ENCODE data around the gene OTUD3. TPM values are rescaled to one million over a fixed set of nuclear protein-coding genes. Genes with fewer than 3 reads are reported as not detected.

OTUD3 gene
- total RNA-seq, 1 donor from 2014 or later: 19.9 TPM

DNA sequence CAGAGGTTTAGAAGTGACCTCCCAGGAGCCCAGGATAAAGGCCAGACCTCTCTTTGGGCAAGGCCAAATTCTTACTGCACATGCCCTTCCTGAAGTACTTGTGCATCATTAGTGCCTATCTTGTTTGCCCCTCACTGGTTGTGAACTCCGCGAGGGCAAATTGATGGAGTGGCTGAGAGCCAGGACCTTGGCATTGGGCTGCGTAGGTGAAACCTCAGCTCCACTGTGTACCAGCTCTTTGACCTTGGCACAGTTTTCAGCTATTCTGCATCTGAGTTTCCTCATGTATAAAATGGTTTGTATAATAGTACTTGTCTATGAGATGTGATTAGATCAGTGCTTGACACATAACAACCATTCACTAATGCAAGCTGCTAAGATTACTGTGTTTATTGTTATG lies 11.5 kb downstream of the OTUD3 start:
- Mint-ChIP-seq H3K27ac (no peak overlapping the region), H3K9me3 (ENCODE audit: low read depth) (no peaks in the 10 kb centered on the region), H3K36me3 (ENCODE audit: insufficient read depth) (peaks cover 22% of the 10 kb centered on the region), H3K4me3 (ENCODE audit: low read depth) (no peak overlapping the region), H3K4me1 (ENCODE audit: low read depth) (peaks cover 8% of the 10 kb centered on the region), H3K27me3 (no peaks in the 10 kb centered on the region)
- no peak for DNase-seq (ENCODE audit: low spot score, unreplicated experiment)
- TF ChIP-seq, protein P1, sequence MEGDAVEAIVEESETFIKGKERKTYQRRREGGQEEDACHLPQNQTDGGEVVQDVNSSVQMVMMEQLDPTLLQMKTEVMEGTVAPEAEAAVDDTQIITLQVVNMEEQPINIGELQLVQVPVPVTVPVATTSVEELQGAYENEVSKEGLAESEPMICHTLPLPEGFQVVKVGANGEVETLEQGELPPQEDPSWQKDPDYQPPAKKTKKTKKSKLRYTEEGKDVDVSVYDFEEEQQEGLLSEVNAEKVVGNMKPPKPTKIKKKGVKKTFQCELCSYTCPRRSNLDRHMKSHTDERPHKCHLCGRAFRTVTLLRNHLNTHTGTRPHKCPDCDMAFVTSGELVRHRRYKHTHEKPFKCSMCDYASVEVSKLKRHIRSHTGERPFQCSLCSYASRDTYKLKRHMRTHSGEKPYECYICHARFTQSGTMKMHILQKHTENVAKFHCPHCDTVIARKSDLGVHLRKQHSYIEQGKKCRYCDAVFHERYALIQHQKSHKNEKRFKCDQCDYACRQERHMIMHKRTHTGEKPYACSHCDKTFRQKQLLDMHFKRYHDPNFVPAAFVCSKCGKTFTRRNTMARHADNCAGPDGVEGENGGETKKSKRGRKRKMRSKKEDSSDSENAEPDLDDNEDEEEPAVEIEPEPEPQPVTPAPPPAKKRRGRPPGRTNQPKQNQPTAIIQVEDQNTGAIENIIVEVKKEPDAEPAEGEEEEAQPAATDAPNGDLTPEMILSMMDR (IDR thresholded peaks at IDR 0.05; ENCODE audit: unreplicated experiment): no peak

GRCh38 chr1:19894218-19894617 lies 12.0 kb downstream of the OTUD3 start:
- Mint-ChIP-seq H3K36me3 (ENCODE audit: insufficient read depth) (peaks cover 27% of the 10 kb centered on the region), H3K4me3 (ENCODE audit: low read depth) (no peak overlapping the region), H3K9me3 (ENCODE audit: low read depth) (no peaks in the 10 kb centered on the region), H3K4me1 (ENCODE audit: low read depth) (peaks cover 8% of the 10 kb centered on the region), H3K27ac (no peak overlapping the region), H3K27me3 (no peaks in the 10 kb centered on the region)
- DNase-seq (ENCODE audit: low spot score, unreplicated experiment): no peak
- TF ChIP-seq, protein P1 (IDR thresholded peaks at IDR 0.05; ENCODE audit: unreplicated experiment): no peak

GRCh38 chr1:19901653-19902052 lies 19.5 kb downstream of the OTUD3 start:
- no peaks in the 10 kb centered on the region for H3K27me3 Mint-ChIP-seq
- H3K4me3 Mint-ChIP-seq (ENCODE audit: low read depth): no peak overlapping the region
- no peak overlapping the region for H3K27ac Mint-ChIP-seq
- no peaks in the 10 kb centered on the region for H3K9me3 Mint-ChIP-seq (ENCODE audit: low read depth)
- no peak for DNase-seq (ENCODE audit: low spot score, unreplicated experiment)
- TF ChIP-seq, protein P1 (IDR thresholded peaks at IDR 0.05; ENCODE audit: unreplicated experiment): no peak
- peaks cover 50% of the 10 kb centered on the region for H3K36me3 Mint-ChIP-seq (ENCODE audit: insufficient read depth)
- no peaks in the 10 kb centered on the region for H3K4me1 Mint-ChIP-seq (ENCODE audit: low read depth)

- no peak for DNase-seq (ENCODE audit: low spot score, unreplicated experiment)
- TF ChIP-seq, protein P1 (IDR thresholded peaks at IDR 0.05; ENCODE audit: unreplicated experiment): no peak
- no peak overlapping the region for H3K27ac Mint-ChIP-seq
- no peak overlapping the region for H3K4me3 Mint-ChIP-seq (ENCODE audit: low read depth)
- peaks cover 55% of the 10 kb centered on the region for H3K36me3 Mint-ChIP-seq (ENCODE audit: insufficient read depth)
- H3K4me1 Mint-ChIP-seq (ENCODE audit: low read depth): no peaks in the 10 kb centered on the region
- no peaks in the 10 kb centered on the region for H3K27me3 Mint-ChIP-seq
- H3K9me3 Mint-ChIP-seq (ENCODE audit: low read depth): no peaks in the 10 kb centered on the region
Observed at GRCh38 chr1:19903621-19904020, 21.4 kb downstream of the OTUD3 start.

- TF ChIP-seq, protein P1 (IDR thresholded peaks at IDR 0.05; ENCODE audit: unreplicated experiment): no peak
- Mint-ChIP-seq H3K4me3 (ENCODE audit: low read depth) (no peak overlapping the region), H3K27me3 (no peaks in the 10 kb centered on the region), H3K36me3 (ENCODE audit: insufficient read depth) (peaks cover 40% of the 10 kb centered on the region), H3K9me3 (ENCODE audit: low read depth) (no peaks in the 10 kb centered on the region), H3K4me1 (ENCODE audit: low read depth) (no peaks in the 10 kb centered on the region), H3K27ac (no peak overlapping the region)
- DNase-seq (ENCODE audit: low spot score, unreplicated experiment): no peak
Observed at GRCh38 chr1:19907456-19907855, 25.3 kb downstream of the OTUD3 start.

All from progenitor cell of endocrine pancreas (in vitro differentiated cells).